ENCODE data around the gene ZDHHC14.

GRCh38 chr6:157518397-157519250 is 137.6 kb downstream of the ZDHHC14 start:
- TF ChIP-seq CTCF (IDR thresholded peaks at IDR 0.05; ENCODE audit: low read depth, low read length, poor library complexity, severe bottlenecking) (no peak), EZH2phosphoT487 (IDR thresholded peaks at IDR 0.05; ENCODE audit: borderline replicate concordance, low read length) (no peak)
